Measurements from ENCODE around the gene ISM1.

ISM1 gene

GRCh38 chr20:13290724-13291123 is 69.7 kb downstream of the ISM1 start:
- H3F3A ChIP-seq (ENCODE audit: insufficient read depth, low read length), result no peaks in the 10 kb centered on the region
- no peak for DNase-seq
- H3K9me3 ChIP-seq (replicated peaks; ENCODE audit: insufficient read depth, low read length), result no peaks in the 10 kb centered on the region
- no peaks in the 10 kb centered on the region for H3K9me2 ChIP-seq (replicated peaks; ENCODE audit: insufficient read depth, low read length)
- no peak overlapping the region for H3K4me3 ChIP-seq (ENCODE audit: low read length)
- no peaks in the 10 kb centered on the region for H3K4me1 ChIP-seq (ENCODE audit: low read length)
- no peaks in the 10 kb centered on the region for H3K79me2 ChIP-seq (ENCODE audit: low read length)
- H2AFZ ChIP-seq (ENCODE audit: low read length), result no peak overlapping the region
- H3K9ac ChIP-seq (ENCODE audit: low read length), result no peak overlapping the region
- H3K36me3 ChIP-seq (replicated peaks; ENCODE audit: insufficient read depth, low read length), result no peaks in the 10 kb centered on the region
- H3K27me3 ChIP-seq (replicated peaks; ENCODE audit: insufficient read depth, low read length), result no peaks in the 10 kb centered on the region
- H3K4me2 ChIP-seq (ENCODE audit: low read depth, low read length), result no peak overlapping the region
- no peak overlapping the region for H3K27ac ChIP-seq (ENCODE audit: low read length)
- no peaks in the 10 kb centered on the region for H4K20me1 ChIP-seq (ENCODE audit: insufficient read depth, low read length)
- TF ChIP-seq EZH2phosphoT487 (IDR thresholded peaks at IDR 0.05; ENCODE audit: low read length), result no peak
- TF ChIP-seq, protein P1, sequence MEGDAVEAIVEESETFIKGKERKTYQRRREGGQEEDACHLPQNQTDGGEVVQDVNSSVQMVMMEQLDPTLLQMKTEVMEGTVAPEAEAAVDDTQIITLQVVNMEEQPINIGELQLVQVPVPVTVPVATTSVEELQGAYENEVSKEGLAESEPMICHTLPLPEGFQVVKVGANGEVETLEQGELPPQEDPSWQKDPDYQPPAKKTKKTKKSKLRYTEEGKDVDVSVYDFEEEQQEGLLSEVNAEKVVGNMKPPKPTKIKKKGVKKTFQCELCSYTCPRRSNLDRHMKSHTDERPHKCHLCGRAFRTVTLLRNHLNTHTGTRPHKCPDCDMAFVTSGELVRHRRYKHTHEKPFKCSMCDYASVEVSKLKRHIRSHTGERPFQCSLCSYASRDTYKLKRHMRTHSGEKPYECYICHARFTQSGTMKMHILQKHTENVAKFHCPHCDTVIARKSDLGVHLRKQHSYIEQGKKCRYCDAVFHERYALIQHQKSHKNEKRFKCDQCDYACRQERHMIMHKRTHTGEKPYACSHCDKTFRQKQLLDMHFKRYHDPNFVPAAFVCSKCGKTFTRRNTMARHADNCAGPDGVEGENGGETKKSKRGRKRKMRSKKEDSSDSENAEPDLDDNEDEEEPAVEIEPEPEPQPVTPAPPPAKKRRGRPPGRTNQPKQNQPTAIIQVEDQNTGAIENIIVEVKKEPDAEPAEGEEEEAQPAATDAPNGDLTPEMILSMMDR (IDR thresholded peaks at IDR 0.05; ENCODE audit: low read length), result no peak
- TF ChIP-seq EZH2 (optimal IDR thresholded peaks at IDR 0.05; ENCODE audit: low read depth, low read length), result no peak

DNA sequence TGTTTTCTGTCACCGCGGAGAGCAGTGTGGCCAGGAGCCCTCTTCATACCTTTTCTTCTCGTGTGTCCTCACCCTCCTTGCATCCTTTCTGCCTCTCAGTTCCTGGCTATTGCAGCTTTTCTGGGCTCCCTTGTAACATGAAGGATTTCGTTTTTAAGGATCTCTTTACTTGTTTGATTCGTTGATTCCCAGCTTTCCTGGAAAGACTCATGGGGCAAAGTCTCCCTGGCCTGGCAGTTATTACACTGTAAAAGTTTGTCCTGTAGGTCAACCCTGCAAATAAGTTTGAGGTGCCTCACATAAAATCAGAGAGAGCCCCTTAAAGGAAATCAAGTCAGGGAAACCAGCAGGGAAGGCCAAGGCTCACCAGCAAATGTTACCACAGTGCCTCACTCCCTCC is 70.1 kb downstream of the ISM1 start:
- Histone ChIP-seq H3K9me3 (replicated peaks; ENCODE audit: insufficient read depth, low read length) (no peaks in the 10 kb centered on the region), H3K27ac (ENCODE audit: low read length) (no peak overlapping the region), H3K27me3 (replicated peaks; ENCODE audit: insufficient read depth, low read length) (no peaks in the 10 kb centered on the region), H3K79me2 (ENCODE audit: low read length) (no peaks in the 10 kb centered on the region), H3K9me2 (replicated peaks; ENCODE audit: insufficient read depth, low read length) (no peaks in the 10 kb centered on the region), H3K9ac (ENCODE audit: low read length) (no peak overlapping the region), H3F3A (ENCODE audit: insufficient read depth, low read length) (no peaks in the 10 kb centered on the region), H2AFZ (ENCODE audit: low read length) (no peak overlapping the region), H3K36me3 (replicated peaks; ENCODE audit: insufficient read depth, low read length) (no peaks in the 10 kb centered on the region), H3K4me2 (ENCODE audit: low read depth, low read length) (no peak overlapping the region), H3K4me3 (ENCODE audit: low read length) (no peak overlapping the region), H3K4me1 (ENCODE audit: low read length) (no peaks in the 10 kb centered on the region), H4K20me1 (ENCODE audit: insufficient read depth, low read length) (no peaks in the 10 kb centered on the region)
- TF ChIP-seq EZH2 (optimal IDR thresholded peaks at IDR 0.05; ENCODE audit: low read depth, low read length) (no peak), EZH2phosphoT487 (IDR thresholded peaks at IDR 0.05; ENCODE audit: low read length) (no peak)
- TF ChIP-seq, protein P1 (IDR thresholded peaks at IDR 0.05; ENCODE audit: low read length), result no peak
- DNase-seq, result no peak

DNA sequence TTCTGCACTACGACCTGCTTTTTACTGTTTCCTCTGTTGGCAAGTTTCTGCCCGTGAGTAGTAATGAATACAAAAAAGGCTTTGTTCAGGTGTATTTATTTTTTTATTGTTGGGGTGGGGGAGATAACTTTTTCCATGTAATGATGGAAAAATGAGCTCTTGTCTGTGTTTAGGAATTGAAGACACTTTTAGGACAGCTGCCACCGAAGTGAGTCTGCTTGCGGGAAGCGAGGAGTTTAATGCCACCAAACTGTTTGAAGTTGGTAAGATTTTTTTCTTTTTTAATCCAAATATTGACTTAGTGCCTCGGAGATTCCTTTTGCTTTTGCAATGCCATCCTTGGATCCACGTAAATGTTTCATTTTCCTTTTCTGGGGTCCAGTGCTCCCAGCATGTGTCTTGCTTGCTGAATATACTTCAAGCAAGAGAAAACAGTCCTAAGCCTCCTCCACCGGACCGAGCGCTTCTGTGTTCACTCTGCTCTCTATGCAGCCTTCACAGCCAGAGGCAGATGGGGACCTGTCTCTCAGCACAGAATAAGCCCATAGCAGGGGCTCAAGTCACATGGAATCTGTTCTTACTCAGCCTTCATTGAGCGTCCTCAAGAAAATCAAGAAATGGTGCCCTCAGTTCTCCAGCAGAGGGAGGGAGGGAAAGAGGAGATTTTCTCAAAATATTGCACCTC is 71.3 kb downstream of the ISM1 start:
- Histone ChIP-seq H3K9me3 (replicated peaks; ENCODE audit: insufficient read depth, low read length) (no peaks in the 10 kb centered on the region), H3K36me3 (replicated peaks; ENCODE audit: insufficient read depth, low read length) (no peaks in the 10 kb centered on the region), H3K79me2 (ENCODE audit: low read length) (no peaks in the 10 kb centered on the region), H3K27me3 (replicated peaks; ENCODE audit: insufficient read depth, low read length) (no peaks in the 10 kb centered on the region), H3K4me2 (ENCODE audit: low read depth, low read length) (no peak overlapping the region), H3F3A (ENCODE audit: insufficient read depth, low read length) (no peaks in the 10 kb centered on the region), H3K27ac (ENCODE audit: low read length) (no peak overlapping the region), H3K4me3 (ENCODE audit: low read length) (no peak overlapping the region), H3K9me2 (replicated peaks; ENCODE audit: insufficient read depth, low read length) (no peaks in the 10 kb centered on the region), H3K4me1 (ENCODE audit: low read length) (no peaks in the 10 kb centered on the region), H3K9ac (ENCODE audit: low read length) (no peak overlapping the region), H4K20me1 (ENCODE audit: insufficient read depth, low read length) (no peaks in the 10 kb centered on the region), H2AFZ (ENCODE audit: low read length) (no peak overlapping the region)
- TF ChIP-seq EZH2 (optimal IDR thresholded peaks at IDR 0.05; ENCODE audit: low read depth, low read length), result no peak
- TF ChIP-seq, protein P1 (IDR thresholded peaks at IDR 0.05; ENCODE audit: low read length), result no peak
- no peak for TF ChIP-seq EZH2phosphoT487 (IDR thresholded peaks at IDR 0.05; ENCODE audit: low read length)
- no peak for DNase-seq

All from MM.1S (cell line).